Kidney (tissue), 14 donors: ENCODE data around the gene HDGFL1. TPM values are rescaled to one million over a fixed set of nuclear protein-coding genes. Genes with fewer than 3 reads are reported as not detected.

ENCODE experiments used
- DNase-seq, 5 donors: peaks; one replicate each; pipeline ENCODE4 v3.0.0-alpha.2; 2013 to 2020
- FAIRE-seq: peaks from 2 replicates; lab custom pipeline; 2012; peaks lifted over from hg19 to GRCh38; lab: Jason Lieb, UNC
- H3K27ac ChIP-seq, 2 donors: one replicate each; pipeline ENCODE4 v1.7.0; 2013; ENCODE audit warnings: low read depth in 2 of 2, low read length in 2 of 2, inconsistent platforms in 1 of 2
- H3K27me3 ChIP-seq: one replicate; pipeline ENCODE4 v1.7.1; 2013; ENCODE audit warnings: low read length, inconsistent platforms; ENCODE audit not compliant: control insufficient read depth, insufficient read depth
- H3K36me3 ChIP-seq, 3 donors: one replicate each; pipeline versions ENCODE4 v1.7.0 to v1.7.1; 2013; ENCODE audit warnings: low read length in 3 of 3, control low read depth in 1 of 3, inconsistent platforms in 1 of 3; ENCODE audit not compliant: insufficient read depth in 3 of 3, control insufficient read depth in 2 of 3
- H3K4me1 ChIP-seq, 3 donors: one replicate each; pipeline versions ENCODE4 v1.7.0 to v1.7.1; 2013; ENCODE audit warnings: low read length in 3 of 3, inconsistent platforms in 1 of 3, low read depth in 1 of 3; ENCODE audit not compliant: control insufficient read depth in 2 of 3, insufficient read depth in 2 of 3
- H3K4me3 ChIP-seq, 3 donors: one replicate each; pipeline versions ENCODE4 v1.7.0 to v1.8.1; 2013; ENCODE audit warnings: low read length in 3 of 3, control low read depth in 1 of 3, inconsistent platforms in 1 of 3
- H3K9ac ChIP-seq, 3 donors: one replicate each; pipeline versions ENCODE4 v1.7.0 to v1.7.1; 2013; ENCODE audit warnings: low read length in 3 of 3, control low read depth in 1 of 3, inconsistent platforms in 1 of 3
- H3K9me3 ChIP-seq, 3 donors: one replicate each; pipeline versions ENCODE4 v1.7.0 to v1.7.1; 2013; ENCODE audit warnings: low read length in 3 of 3, control low read depth in 1 of 3, inconsistent platforms in 1 of 3; ENCODE audit not compliant: control insufficient read depth in 2 of 3, insufficient read depth in 1 of 3
- CTCF ChIP-seq: IDR thresholded peaks from 3 replicates; pipeline ENCODE4 v1.5.1; 2012; ENCODE audit warnings: mild to moderate bottlenecking, moderate library complexity, borderline replicate concordance; ENCODE audit not compliant: insufficient read depth; ENCODE audit errors: extremely low read depth
- intact Hi-C: fragments of 100-400 bp; cut with DNase I; formaldehyde crosslinking; loops from one replicate; pipeline ENCODE4 v1.11.1; 2022
- polyA plus RNA-seq: library from polyadenylated mRNA; stranded (reverse); fragments of 350-450 nt; fragmentation: Illumina TruSeq; extraction: RNeasy Lipid Tissue Mini Kit (QIAGEN cat#74804); gene quantifications from one replicate; pipeline ENCODE4 v1.2.3, GENCODE V29; 2014; ENCODE audit warnings: low read depth, low replicate concordance; ENCODE audit not compliant: insufficient read depth
- total RNA-seq: library from RNA; stranded (reverse); fragmentation: NEBNext Ultra II Directional; extraction: Animal tissue kit (Norgen Biotek cat#: 25700); gene quantifications from one replicate; pipeline ENCODE4 v1.2.1, GENCODE V29; 2021
- donor health status: control.
- donor health status: control.
- donor health status: control.
- donor health status: control.
- donor health status: control.
- donor health status: DM: yes; HTN: yes; CAD: no.
- donor health status: Normal renal cell carcinoma (clear cell type).

Gene HDGFL1
- total and polyA plus RNA-seq, 2 donors from 2014 or later = not detected

- no peak for TF ChIP-seq CTCF
- Histone ChIP-seq H3K9me3 (no peaks in the 10 kb centered on the region), H3K36me3 (no peaks in the 10 kb centered on the region), H3K4me1 (no peaks in the 10 kb centered on the region), H3K4me3 (no peak overlapping the region), H3K27me3 (no peaks in the 10 kb centered on the region), H3K27ac (no peak overlapping the region), H3K9ac (no peak overlapping the region)
- DNase-seq (no peak), FAIRE-seq (no peak)
- intact Hi-C loops = no loop called here
These were observed 18.2 kb upstream of the HDGFL1 start for GRCh38 chr6:22550971-22551670.

- H3K4me1 ChIP-seq = no peaks in the 10 kb centered on the region
- intact Hi-C loops = no loop called here
- H3K27ac ChIP-seq = no peak overlapping the region
- no peaks in the 10 kb centered on the region for H3K27me3 ChIP-seq
- no peak overlapping the region for H3K9ac ChIP-seq
- no peak for FAIRE-seq
- no peak for DNase-seq
- H3K9me3 ChIP-seq = no peaks in the 10 kb centered on the region
- H3K36me3 ChIP-seq = no peaks in the 10 kb centered on the region
- H3K4me3 ChIP-seq = no peak overlapping the region
- no peak for TF ChIP-seq CTCF
These were observed 13.1 kb upstream of the HDGFL1 start for GRCh38 chr6:22556266-22556665.

- Histone ChIP-seq H3K36me3 (no peaks in the 10 kb centered on the region), H3K4me1 (no peaks in the 10 kb centered on the region), H3K9me3 (no peaks in the 10 kb centered on the region), H3K27me3 (no peaks in the 10 kb centered on the region), H3K4me3 (no peak overlapping the region), H3K27ac (no peak overlapping the region), H3K9ac (no peak overlapping the region)
- intact Hi-C loops = no loop called here
- no peak for TF ChIP-seq CTCF
- FAIRE-seq = no peak
- no peak for DNase-seq
These were observed 12.4 kb upstream of the HDGFL1 start for GRCh38 chr6:22557007-22557406.
